ENCODE data around the gene MAGI2.

Gene MAGI2

DNA sequence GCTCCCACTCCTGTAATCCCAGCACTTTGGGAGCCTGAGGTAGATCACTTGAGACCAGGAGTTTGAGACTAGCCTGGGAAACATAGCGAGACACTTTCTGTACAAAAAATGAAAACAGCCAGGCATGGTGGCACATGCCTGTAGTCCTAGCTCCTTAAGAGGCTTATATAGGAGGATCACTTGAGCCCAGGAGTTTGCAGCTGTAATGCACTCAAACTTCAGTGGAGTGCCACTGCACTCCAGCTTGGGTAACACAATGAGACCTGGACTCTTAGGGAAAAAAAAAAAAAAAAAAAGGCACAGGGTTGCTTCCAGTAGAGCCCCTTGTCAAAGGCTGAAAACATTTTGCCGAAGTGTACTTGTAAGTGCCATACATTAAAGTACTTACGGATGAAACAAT lies 1459.6 kb downstream of the MAGI2 start:
- TF ChIP-seq CTCF (IDR thresholded peaks at IDR 0.05; ENCODE audit: borderline replicate concordance, control extremely low read depth, extremely low read depth, insufficient read depth, missing control alignments) = no peak
- no peak for DNase-seq (ENCODE audit: low spot score)
- in situ Hi-C loops (cut with MboI; ENCODE audit: low sequenced_read_pairs, unreplicated experiment) = no loop called here

DNA sequence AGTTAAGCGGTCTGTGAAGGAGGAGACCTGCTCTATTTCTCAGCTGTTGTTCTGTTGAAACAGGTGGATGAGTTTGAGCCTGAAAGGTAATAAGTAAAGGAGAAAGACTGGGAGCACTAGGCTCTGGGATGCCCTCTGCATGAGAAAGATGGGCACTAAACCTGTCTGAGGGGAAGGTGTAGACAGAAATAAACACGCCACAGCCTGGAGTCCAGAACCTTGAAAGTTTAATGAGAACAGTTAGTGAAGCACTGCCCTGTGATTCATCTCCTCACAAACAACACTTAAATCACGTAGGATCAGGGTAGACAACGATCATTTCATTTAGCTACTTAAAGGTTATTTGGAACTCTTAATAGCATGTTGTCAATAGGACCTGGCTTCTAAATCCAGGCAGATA lies 1461.8 kb downstream of the MAGI2 start:
- no peak for TF ChIP-seq CTCF (IDR thresholded peaks at IDR 0.05; ENCODE audit: borderline replicate concordance, control extremely low read depth, extremely low read depth, insufficient read depth, missing control alignments)
- in situ Hi-C loops (cut with MboI; ENCODE audit: low sequenced_read_pairs, unreplicated experiment) = no loop called here
- no peak for DNase-seq (ENCODE audit: low spot score)

DNA sequence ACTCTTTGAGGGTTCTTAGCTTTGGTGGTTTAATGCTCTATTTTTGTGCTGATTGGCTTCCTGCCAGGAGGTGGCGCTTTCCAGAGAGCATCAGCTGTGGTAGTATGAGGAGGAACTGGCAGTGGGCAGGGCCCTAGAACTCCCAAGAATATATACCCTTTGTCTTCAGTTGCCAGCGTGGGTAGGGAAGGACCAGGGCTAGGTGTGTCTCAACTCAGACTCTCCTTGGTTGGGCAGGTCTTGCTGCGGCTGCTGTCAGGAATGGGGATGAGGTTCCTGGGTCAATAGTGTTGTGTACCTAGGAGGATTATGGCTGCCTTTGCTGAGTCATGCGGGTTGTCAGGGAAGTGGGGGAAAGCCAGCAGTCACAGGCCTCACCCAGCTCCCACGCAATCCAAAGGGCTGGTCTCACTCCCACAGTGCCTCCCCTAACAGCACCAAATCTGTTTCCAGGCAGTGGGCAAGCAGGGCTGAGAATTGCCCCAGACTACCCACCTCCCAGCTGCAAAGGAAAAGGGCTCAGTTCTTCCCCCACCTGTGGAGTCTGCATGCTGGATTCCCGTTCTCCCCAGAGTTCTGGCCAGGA lies 1463.4 kb downstream of the MAGI2 start:
- in situ Hi-C loops (cut with MboI; ENCODE audit: low sequenced_read_pairs, unreplicated experiment) = no loop called here
- no peak for DNase-seq (ENCODE audit: low spot score)
- TF ChIP-seq CTCF (IDR thresholded peaks at IDR 0.05; ENCODE audit: borderline replicate concordance, control extremely low read depth, extremely low read depth, insufficient read depth, missing control alignments) = no peak

DNA sequence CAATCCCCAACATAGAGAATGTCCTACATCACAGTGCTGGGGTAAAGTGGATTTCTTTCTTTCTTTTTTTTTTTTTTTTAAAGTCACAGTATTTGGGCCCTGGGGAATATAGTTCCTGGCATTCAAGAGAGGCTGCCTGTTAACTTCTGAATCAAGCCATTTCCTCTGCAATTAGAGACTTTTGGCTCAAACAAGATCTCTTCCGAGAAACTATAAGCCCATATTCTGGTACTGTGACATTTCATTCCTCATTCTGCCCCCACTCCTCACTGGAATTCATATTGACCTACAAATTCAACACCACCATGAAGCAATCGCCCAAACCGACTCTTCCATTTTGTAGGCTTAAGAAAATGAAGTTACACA lies 1467.5 kb downstream of the MAGI2 start:
- no peak for DNase-seq (ENCODE audit: low spot score)
- TF ChIP-seq CTCF (IDR thresholded peaks at IDR 0.05; ENCODE audit: borderline replicate concordance, control extremely low read depth, extremely low read depth, insufficient read depth, missing control alignments) = no peak
- in situ Hi-C loops (cut with MboI; ENCODE audit: low sequenced_read_pairs, unreplicated experiment) = no loop called here

DNA sequence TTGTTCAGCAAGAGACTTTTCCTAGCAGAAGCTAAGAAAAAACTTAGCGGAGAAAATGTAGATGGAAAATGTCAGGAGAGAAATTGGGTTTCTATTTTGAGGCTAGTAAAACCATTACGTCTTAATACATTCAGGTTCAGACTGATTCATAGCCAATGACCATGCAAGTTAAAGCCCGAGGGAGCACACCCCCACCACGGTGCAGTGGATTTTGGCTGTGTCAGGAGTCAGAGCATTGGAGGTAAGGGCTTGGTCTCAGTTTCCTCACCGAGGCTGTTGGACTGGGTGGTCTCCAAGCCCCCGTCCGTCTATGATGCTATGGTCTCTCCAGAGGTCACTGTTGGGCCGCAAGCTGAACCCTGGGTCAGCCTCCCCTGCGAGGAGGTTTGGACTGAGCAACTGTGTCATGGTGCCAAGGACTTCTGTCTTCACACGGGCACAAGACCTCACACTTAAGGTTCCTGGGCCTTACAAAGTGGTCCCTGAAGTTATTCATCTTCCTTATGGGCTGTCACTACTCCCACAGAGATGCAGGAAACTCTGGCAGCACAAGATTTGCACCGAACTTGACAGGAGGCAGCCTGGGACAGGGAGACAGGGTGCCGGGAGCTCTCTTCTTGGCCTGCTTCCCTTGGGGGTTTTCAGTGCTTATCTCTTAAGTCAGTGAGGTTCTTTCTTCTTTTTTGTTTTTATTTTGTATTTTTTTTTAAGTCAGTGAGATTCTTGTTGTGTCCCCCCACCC lies 1468.1 kb downstream of the MAGI2 start:
- TF ChIP-seq CTCF (IDR thresholded peaks at IDR 0.05; ENCODE audit: borderline replicate concordance, control extremely low read depth, extremely low read depth, insufficient read depth, missing control alignments) = no peak
- no peak for DNase-seq (ENCODE audit: low spot score)
- in situ Hi-C loops (cut with MboI; ENCODE audit: low sequenced_read_pairs, unreplicated experiment) = no loop called here

GRCh38 chr7:77983973-77984372 lies 1469.5 kb downstream of the MAGI2 start:
- no peak for DNase-seq (ENCODE audit: low spot score)
- in situ Hi-C loops (cut with MboI; ENCODE audit: low sequenced_read_pairs, unreplicated experiment) = no loop called here
- TF ChIP-seq CTCF (IDR thresholded peaks at IDR 0.05; ENCODE audit: borderline replicate concordance, control extremely low read depth, extremely low read depth, insufficient read depth, missing control alignments) = no peak

All from GM13976 (cell line).